Mammary epithelial cell (primary cell): ENCODE data around the gene KLHL25.

Source experiments
- CTCF ChIP-seq, 2 donors: IDR thresholded peaks in 1 of 2; conservative IDR thresholded peaks in 1 of 2; 2 replicates each; pipeline ENCODE4 v1.5.1; 2011 to 2012; ENCODE audit warnings: inconsistent platforms in 2 of 2, low read length in 2 of 2, mild to moderate bottlenecking in 2 of 2, control low read depth in 1 of 2, low read depth in 1 of 2; ENCODE audit not compliant: insufficient read depth in 1 of 2; ENCODE audit errors: extremely low read depth in 1 of 2
- EZH2 ChIP-seq: IDR thresholded peaks from 2 replicates; pipeline ENCODE4 v1.6.1; 2012; ENCODE audit warnings: low read length, inconsistent platforms, borderline replicate concordance

GRCh38 chr15:85743392-85744055 lies 51.2 kb downstream of the KLHL25 start:
- TF ChIP-seq CTCF (conservative IDR thresholded peaks at IDR 0.05 in 1 of 2, IDR thresholded peaks at IDR 0.05 in 1 of 2; ENCODE audit: extremely low read depth in 1 of 2, insufficient read depth in 1 of 2, low read depth in 1 of 2, low read length in 2 of 2) (no peak), EZH2 (no peak)
